GM21576 (cell line): Measurements from ENCODE around the gene RAB39A.

Experiments
- ATAC-seq: cut with Tn5 transposase; IDR thresholded peaks from one replicate; pipeline ENCODE4 v1.9.1; 2021; ENCODE audit warnings: mild to moderate bottlenecking, moderate library complexity; ENCODE audit not compliant: unreplicated experiment

The RAB39A gene

GRCh38 chr11:107961480-107961879 lies 33.2 kb downstream of the RAB39A start:
- no peak for ATAC-seq

GRCh38 chr11:107962181-107962580 lies 33.9 kb downstream of the RAB39A start:
- ATAC-seq: no peak

GRCh38 chr11:107963091-107963490 lies 34.8 kb downstream of the RAB39A start:
- ATAC-seq: no peak

- no peak for ATAC-seq
These were observed 41.0 kb downstream of the RAB39A start for GRCh38 chr11:107969219-107969618.

- ATAC-seq: no peak
These were observed 41.8 kb downstream of the RAB39A start for GRCh38 chr11:107970049-107970448.

GRCh38 chr11:107973641-107974040 lies 45.4 kb downstream of the RAB39A start:
- no peak for ATAC-seq

- no peak for ATAC-seq
These were observed 60.3 kb downstream of the RAB39A start for GRCh38 chr11:107988397-107989158.

- no peak for ATAC-seq
These were observed 63.7 kb downstream of the RAB39A start for GRCh38 chr11:107991868-107992414.

GRCh38 chr11:107996006-107996776 lies 67.9 kb downstream of the RAB39A start:
- no peak for ATAC-seq

- no peak for ATAC-seq
These were observed 70.5 kb downstream of the RAB39A start for GRCh38 chr11:107998761-107999160.

GRCh38 chr11:107999759-108000455 lies 71.7 kb downstream of the RAB39A start:
- peak; percentile 90 for ATAC-seq

- no peak for ATAC-seq
These were observed 74.2 kb downstream of the RAB39A start for GRCh38 chr11:108002476-108002875.

- no peak for ATAC-seq
These were observed 75.4 kb downstream of the RAB39A start for GRCh38 chr11:108003623-108004022.

- ATAC-seq: no peak
These were observed 79.6 kb downstream of the RAB39A start for GRCh38 chr11:108007819-108008218.

GRCh38 chr11:108008656-108009496 lies 80.6 kb downstream of the RAB39A start, which contains the start of gene CUL5:
CUL5 (plus strand) TSS chr11:108008898; CDS start chr11:108009349, 451 bp downstream.
- peak; percentile 85 for ATAC-seq

GRCh38 chr11:108009497-108010370 lies 81.5 kb downstream of the RAB39A start:
- ATAC-seq: no peak

GRCh38 chr11:108012139-108012725 lies 84.0 kb downstream of the RAB39A start:
- no peak for ATAC-seq
